Adrenal gland (tissue), 5 donors: ENCODE measurements around the gene MAP3K3.

Experiments
- POLR2A ChIP-seq, 2 donors: fragments of 450-650 bp; IDR thresholded peaks; one replicate each; pipeline ENCODE4 v1.6.1; 2017; ENCODE audit warnings: antibody characterized with exemption in 2 of 2, mild to moderate bottlenecking in 2 of 2, moderate library complexity in 1 of 2
- TF ChIP-seq, protein P1 (sequence below), 6 experiments: fragments of 450-650 bp in 4 of 6; fragments of 200-600 bp in 2 of 6; sonication (generic) in 1 of 6; IDR thresholded peaks; 1 replicate in 5 of 6; 2 replicates in 1 of 6; pipeline versions ENCODE4 v1.5.1 to v1.8.0; 2016 to 2021; ENCODE audit warnings: antibody characterized with exemption in 6 of 6, mild to moderate bottlenecking in 2 of 6, moderate library complexity in 1 of 6
- donor health status: DM: no; HTN: no; CAD: no.

DNA sequence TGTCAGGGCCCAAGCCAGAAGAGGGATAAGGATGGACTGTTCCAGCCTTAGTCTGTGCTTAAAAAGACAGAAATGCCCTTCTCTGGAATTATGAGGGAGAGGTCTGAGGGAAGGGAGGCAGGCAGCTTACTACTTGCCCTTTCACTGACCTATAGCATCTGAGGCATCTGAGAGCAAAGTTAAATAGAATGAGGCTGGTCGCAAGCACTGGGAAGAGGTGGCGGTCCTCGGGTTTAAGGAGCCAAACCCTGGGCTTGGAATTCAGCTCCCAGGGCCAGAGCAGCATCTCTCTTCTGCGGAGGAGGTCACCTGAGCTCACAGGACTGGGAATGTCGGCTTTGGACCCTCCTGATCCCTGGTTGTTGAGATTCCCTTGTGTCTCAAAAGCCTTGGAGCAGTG, 80.8 kb downstream of the MAP3K3 start:
- TF ChIP-seq, protein P1, sequence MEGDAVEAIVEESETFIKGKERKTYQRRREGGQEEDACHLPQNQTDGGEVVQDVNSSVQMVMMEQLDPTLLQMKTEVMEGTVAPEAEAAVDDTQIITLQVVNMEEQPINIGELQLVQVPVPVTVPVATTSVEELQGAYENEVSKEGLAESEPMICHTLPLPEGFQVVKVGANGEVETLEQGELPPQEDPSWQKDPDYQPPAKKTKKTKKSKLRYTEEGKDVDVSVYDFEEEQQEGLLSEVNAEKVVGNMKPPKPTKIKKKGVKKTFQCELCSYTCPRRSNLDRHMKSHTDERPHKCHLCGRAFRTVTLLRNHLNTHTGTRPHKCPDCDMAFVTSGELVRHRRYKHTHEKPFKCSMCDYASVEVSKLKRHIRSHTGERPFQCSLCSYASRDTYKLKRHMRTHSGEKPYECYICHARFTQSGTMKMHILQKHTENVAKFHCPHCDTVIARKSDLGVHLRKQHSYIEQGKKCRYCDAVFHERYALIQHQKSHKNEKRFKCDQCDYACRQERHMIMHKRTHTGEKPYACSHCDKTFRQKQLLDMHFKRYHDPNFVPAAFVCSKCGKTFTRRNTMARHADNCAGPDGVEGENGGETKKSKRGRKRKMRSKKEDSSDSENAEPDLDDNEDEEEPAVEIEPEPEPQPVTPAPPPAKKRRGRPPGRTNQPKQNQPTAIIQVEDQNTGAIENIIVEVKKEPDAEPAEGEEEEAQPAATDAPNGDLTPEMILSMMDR (IDR thresholded peaks at IDR 0.05): no peak
- TF ChIP-seq POLR2A (IDR thresholded peaks at IDR 0.05): no peak
